ENCODE results near the gene MARCHF6. TPM values are rescaled to one million over a fixed set of nuclear protein-coding genes. Genes with fewer than 3 reads are reported as not detected.
"Not testable (repeated sequence)": the region's sequence is repeated elsewhere in the genome, so short reads cannot be mapped to it uniquely, and the experiment has no call there.

MARCHF6 gene, protein sequence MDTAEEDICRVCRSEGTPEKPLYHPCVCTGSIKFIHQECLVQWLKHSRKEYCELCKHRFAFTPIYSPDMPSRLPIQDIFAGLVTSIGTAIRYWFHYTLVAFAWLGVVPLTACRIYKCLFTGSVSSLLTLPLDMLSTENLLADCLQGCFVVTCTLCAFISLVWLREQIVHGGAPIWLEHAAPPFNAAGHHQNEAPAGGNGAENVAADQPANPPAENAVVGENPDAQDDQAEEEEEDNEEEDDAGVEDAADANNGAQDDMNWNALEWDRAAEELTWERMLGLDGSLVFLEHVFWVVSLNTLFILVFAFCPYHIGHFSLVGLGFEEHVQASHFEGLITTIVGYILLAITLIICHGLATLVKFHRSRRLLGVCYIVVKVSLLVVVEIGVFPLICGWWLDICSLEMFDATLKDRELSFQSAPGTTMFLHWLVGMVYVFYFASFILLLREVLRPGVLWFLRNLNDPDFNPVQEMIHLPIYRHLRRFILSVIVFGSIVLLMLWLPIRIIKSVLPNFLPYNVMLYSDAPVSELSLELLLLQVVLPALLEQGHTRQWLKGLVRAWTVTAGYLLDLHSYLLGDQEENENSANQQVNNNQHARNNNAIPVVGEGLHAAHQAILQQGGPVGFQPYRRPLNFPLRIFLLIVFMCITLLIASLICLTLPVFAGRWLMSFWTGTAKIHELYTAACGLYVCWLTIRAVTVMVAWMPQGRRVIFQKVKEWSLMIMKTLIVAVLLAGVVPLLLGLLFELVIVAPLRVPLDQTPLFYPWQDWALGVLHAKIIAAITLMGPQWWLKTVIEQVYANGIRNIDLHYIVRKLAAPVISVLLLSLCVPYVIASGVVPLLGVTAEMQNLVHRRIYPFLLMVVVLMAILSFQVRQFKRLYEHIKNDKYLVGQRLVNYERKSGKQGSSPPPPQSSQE
- polyA plus RNA-seq (2014; cell fraction: cytosol; rRNA removed) = 83.8 and 85.0 TPM in 2 replicates
- polyA plus RNA-seq (2014; cell fraction: nucleus; rRNA removed) = 151 and 216 TPM in 2 replicates

- peak; percentile 93 for DNase-seq (ENCODE audit: low spot score)
Observed at GRCh38 chr5:10353241-10354047, at the start of gene MARCHF6. MARCHF6 (plus strand) TSS chr5:10353695; CDS start chr5:10353899, 204 bp downstream.

DNA sequence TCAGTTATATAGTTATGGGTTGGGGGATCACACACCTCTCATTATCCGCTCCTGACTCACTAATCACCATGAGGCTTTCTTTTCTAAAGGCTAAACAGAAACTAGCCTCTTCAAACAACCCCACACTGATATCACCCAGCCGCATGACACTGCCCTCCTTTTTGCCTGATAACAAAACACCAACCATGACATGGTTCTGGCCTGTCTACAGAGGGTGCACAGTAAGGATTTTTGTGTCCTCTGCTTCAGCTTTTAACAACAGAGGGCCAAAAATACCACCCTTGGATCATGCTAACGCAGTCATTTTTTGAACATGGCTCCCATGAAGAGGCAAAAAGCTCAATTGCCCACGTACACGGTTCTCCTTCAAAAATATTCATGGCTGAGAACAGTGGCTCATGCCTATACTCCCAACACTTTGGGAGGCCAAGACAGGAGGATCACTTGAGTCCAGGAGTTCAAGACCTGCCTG is 49.8 kb upstream of the MARCHF6 start:
- DNase-seq (ENCODE audit: low spot score) = no peak

- peak; percentile 36 for DNase-seq (ENCODE audit: low spot score)
Observed at GRCh38 chr5:10304932-10305331, 48.6 kb upstream of the MARCHF6 start.

GRCh38 chr5:10306114-10306513 is 47.4 kb upstream of the MARCHF6 start:
- no peak for DNase-seq (ENCODE audit: low spot score)

GRCh38 chr5:10306806-10307205 is 46.7 kb upstream of the MARCHF6 start:
- no peak for DNase-seq (ENCODE audit: low spot score)

- DNase-seq (ENCODE audit: low spot score) = peak; percentile 30
Observed at GRCh38 chr5:10307206-10308148, 46.0 kb upstream of the MARCHF6 start, which contains the start of gene CMBL. CMBL (minus strand) TSS chr5:10307902; CDS start chr5:10290762, 17,140 bp downstream.

- DNase-seq (ENCODE audit: low spot score) = no peak
Observed at GRCh38 chr5:10308844-10309243, 44.7 kb upstream of the MARCHF6 start.

DNA sequence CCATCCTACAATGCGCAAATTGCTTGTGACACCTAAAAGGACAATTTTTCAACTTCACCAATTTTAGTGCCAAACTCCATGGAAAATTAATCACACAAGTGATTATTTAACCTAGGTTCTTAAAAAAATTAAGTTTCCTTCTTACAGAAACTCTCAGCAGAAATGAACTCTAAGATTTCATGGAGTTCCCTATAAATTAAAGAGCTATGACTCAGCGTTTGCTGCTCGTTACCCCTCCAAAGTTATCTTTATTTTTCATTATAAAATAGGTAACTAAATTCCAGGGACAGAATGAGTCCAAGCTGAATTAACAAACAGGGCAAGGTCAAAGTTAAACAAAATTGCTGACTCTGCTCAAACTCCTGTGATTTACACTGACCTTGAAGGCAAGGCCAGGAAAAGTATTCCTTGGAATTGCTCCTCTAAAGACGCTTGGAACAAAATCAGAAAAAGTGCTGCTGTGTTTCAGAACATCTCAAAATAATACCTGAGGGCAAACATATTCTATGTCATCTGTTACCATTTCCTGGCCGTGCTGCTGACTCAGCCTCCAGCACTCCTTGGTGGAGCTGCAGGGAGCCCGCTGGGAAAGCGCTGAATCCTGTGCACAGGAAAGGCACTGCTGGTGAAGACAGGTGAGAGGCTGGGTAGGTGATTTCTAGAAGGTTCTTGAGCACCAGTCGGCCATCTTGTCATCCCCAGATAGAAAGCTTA is 43.3 kb upstream of the MARCHF6 start:
- DNase-seq (ENCODE audit: low spot score) = no peak

- DNase-seq (ENCODE audit: low spot score) = not testable (repeated sequence)
Observed at GRCh38 chr5:10310835-10311570, 42.5 kb upstream of the MARCHF6 start.

DNA sequence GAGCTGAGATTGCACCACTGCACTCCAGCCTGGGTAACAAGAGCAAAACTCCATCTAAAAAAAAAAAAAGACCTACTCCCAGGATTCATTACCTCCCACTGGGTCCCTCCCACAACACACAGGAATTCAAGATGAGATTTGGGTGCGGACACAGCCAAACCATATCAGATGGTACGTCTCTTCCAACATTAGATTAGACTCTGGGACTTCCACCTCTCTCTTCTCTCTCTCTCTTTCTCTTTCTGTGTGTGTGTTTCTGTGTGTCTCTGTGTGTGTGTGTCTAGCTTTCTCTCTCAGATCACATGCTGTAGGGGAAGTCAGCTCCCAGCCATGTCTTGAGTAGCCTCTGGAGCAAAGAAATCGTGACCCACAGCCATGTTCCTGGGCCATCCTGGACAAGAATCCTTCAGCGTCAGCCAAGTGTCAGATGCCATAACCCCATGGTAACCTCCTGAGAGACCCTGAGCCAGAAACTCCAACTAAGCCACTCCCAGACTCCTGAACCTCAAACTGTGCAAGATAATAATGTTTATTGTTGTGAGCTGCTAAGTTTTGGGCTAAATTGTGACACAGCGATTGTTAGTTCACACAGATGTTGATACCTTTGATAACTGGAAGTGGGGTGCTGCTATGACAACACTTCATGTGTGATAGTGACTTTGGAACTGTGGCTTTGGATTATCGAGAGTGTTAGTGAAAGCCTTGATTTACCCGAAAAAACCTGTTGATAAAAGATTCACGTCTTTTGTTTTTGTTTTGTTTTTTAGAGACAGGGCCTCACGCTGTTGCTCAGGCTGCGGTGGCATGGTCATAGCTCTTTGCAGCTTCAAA is 41.7 kb upstream of the MARCHF6 start:
- DNase-seq (ENCODE audit: low spot score) = no peak

DNA sequence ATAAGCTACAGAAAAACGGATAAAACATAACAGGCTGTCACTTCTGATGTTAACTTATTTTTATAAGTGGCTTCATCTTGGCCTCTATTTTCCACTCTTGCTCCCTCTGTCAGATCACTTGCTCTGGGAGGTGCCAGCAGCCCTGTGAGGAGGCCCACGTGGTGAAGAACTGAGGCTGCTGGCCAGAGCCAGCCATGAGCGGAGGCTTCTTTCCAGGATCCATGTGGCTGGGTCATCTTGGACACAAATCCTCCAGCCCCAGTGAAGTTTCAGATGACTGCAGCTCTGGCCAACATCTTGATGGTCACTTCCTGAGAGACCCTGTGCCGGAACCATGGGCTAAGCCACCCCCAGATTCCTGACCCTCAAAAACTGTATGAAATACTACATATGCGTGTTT is 38.3 kb upstream of the MARCHF6 start:
- no peak for DNase-seq (ENCODE audit: low spot score)

DNA sequence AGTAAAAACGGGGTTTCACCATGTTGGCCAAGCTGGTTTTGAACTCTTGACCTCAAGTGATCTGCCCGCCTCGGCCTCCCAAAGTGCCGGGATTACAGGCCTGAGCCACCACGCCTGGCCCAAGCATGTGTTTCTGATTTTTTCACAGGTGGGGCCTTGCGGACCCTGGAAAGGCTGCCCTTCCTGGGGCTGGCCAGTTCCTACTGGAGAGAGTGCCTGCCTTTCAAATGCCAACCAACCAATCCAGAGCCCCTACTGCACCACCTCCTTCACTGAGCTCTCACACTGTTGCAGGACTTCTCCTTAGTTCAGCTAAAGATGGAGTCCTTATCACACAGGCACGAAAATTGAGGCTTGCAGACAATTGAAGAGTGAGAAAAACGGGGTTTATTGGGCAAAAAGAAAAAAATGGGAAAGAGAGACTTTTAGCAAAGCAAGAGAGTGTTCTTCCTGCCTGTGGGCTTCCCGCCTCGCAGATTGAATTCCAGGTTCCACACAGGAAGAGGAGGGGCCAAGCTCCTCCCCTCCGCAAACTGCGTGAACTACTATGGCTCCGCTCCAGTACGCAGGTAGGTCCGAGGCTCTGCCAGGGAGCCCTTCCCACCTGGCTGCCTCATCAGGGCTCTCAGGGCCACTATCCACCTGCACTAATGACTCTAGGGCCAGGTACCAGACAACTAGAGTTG is 37.5 kb upstream of the MARCHF6 start:
- DNase-seq (ENCODE audit: low spot score) = no peak

DNA sequence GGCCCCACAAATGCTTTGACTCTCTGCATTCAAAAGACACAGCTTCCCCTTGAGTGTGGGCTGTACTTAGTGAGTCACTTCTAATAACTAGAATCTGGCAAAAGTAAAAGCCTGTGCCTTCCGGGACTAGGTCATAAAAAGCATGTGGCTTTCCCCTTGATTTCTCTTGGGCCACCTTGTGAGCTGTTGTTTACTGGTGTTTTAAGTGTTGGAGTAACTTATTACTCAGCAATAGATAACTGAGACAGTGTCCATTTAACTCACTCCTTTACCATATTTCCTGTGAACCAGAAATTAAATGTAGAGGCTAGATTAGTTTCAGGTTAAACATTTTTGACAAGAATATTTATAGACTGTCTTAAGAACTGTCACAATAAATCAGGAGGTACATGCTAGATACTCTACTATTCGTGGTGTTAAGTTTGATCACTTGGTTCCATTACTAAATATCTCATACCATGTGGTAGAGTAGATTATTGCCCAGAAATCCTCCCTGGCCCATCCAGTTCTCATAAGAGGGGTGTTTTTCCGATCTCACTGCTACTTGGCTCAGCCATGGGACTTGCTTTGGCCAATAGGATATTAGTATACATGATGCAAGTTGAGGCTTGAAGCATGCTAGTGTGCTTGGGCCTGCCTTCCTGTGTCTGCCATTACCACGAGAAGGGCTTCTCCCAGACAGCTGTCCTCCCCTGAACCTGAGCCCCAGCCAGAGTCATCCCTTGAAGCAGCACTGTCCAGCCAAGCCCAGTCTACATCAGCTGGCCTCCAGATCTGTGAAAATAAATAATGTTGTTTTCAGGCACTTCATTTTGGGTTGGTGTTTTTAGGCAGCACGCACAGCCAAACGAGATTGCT is 35.4 kb upstream of the MARCHF6 start:
- no peak for DNase-seq (ENCODE audit: low spot score)

- DNase-seq (ENCODE audit: low spot score) = no peak
Observed at GRCh38 chr5:10319202-10319851, 34.2 kb upstream of the MARCHF6 start.

DNA sequence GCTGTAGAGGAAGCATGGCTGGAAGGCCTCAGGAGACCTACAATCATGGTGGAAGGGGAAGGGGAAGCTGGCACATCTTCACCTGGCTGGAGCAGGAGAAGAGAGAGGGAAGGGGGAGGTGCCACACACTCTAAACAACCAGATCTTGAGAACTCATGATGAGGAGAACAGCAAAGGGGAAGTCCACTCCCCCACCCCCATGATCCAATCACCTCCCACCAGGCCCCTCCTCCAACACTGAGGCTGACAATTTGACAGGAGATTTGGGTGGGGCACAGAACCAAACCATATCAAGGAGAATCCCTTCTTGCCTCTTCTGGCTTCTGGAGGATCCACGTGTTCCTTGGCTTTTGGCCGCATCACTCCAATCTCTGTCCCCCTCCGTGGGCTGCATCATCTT is 32.7 kb upstream of the MARCHF6 start:
- DNase-seq (ENCODE audit: low spot score) = no peak

GRCh38 chr5:10321882-10322281 is 31.6 kb upstream of the MARCHF6 start:
- DNase-seq (ENCODE audit: low spot score) = no peak

All from SK-N-DZ (cell line).